Panc1 (cell line): ENCODE results near the gene CYTL1. TPM values are rescaled to one million over a fixed set of nuclear protein-coding genes. Genes with fewer than 3 reads are reported as not detected.

Experiments used
- ATAC-seq: fragments of 200-7000 bp; cut with Tn5 transposase; 2 replicates; pipeline ENCODE4 v1.9.1; 2020; ENCODE audit warnings: mild to moderate bottlenecking, moderate library complexity
- BruUV-seq: library from RNA; stranded (reverse); fragments of 400-500 nt; replicated peaks from 2 replicates; lab custom pipeline; 2021; lab: Mats Ljungman, UMichigan
- CTCF ChIA-PET: fragments of 300-600 bp; sonication (Branson Sonifier 250); formaldehyde crosslinking; loops from one replicate; lab custom pipeline; 2022; ENCODE audit warnings: antibody characterized with exemption; lab: Charles Lee
- POLR2A ChIA-PET: fragments of 300-600 bp; sonication (Branson Sonifier 250); formaldehyde crosslinking; loops from one replicate; lab custom pipeline; 2022; ENCODE audit warnings: antibody characterized with exemption; lab: Charles Lee
- DNase-seq: peaks from one replicate; pipeline ENCODE4 v3.0.0-alpha.2; 2010; ENCODE audit warnings: low read depth, low spot score
- H3K27ac ChIP-seq: 2 replicates; pipeline ENCODE4 v1.5.1; 2011; ENCODE audit warnings: mild to moderate bottlenecking, low read length, inconsistent platforms
- H3K27me3 ChIP-seq: fragments of 200-500 bp; sonication (Bioruptor generic); 2 replicates; pipeline ENCODE4 v1.6.0; 2014; ENCODE audit warnings: low read length, inconsistent platforms; ENCODE audit not compliant: control insufficient read depth, insufficient read depth
- H3K36me3 ChIP-seq: fragments of 200-500 bp; sonication (Bioruptor generic); 2 replicates; pipeline ENCODE4 v1.5.1; 2014; ENCODE audit warnings: inconsistent platforms, mild to moderate bottlenecking, low read length, moderate library complexity; ENCODE audit not compliant: control insufficient read depth, insufficient read depth
- H3K4me1 ChIP-seq: 2 replicates; pipeline ENCODE4 v1.5.1; 2011; ENCODE audit warnings: inconsistent platforms, mild to moderate bottlenecking, low read length, moderate library complexity; ENCODE audit not compliant: control insufficient read depth, insufficient read depth
- H3K4me3 ChIP-seq, 2 experiments: 2 replicates each; pipeline ENCODE4 v1.5.1; 2011 to 2012; ENCODE audit warnings: low read depth in 2 of 2, low read length in 2 of 2, mild to moderate bottlenecking in 2 of 2, inconsistent platforms in 1 of 2, moderate library complexity in 1 of 2
- H3K9me3 ChIP-seq: fragments of 200-500 bp; sonication (Bioruptor generic); 2 replicates; pipeline ENCODE4 v1.5.1; 2014; ENCODE audit warnings: low read depth, mild to moderate bottlenecking, inconsistent platforms, low read length, moderate library complexity; ENCODE audit not compliant: control insufficient read depth, insufficient read depth
- POLR2AphosphoS5 ChIP-seq: IDR thresholded peaks from 2 replicates; pipeline ENCODE4 v1.6.1; 2012; ENCODE audit warnings: mild to moderate bottlenecking, low read depth, low read length, moderate library complexity
- SIN3A ChIP-seq: IDR thresholded peaks from 2 replicates; pipeline ENCODE4 v1.6.1; 2012; ENCODE audit warnings: low read depth, mild to moderate bottlenecking, low read length, moderate library complexity, borderline replicate concordance; ENCODE audit not compliant: insufficient read depth
- TCF7L2 ChIP-seq: IDR thresholded peaks from 2 replicates; pipeline ENCODE4 v1.6.1; 2011; ENCODE audit warnings: mild to moderate bottlenecking, low read depth, low read length, inconsistent platforms
- in situ Hi-C: cut with HindIII; loops from 2 replicates; pipeline ENCODE4 v1.10.0; 2016; ENCODE audit warnings: low sequenced_read_pairs, low pct_unique_long_range_greater_than_20kb
- intact Hi-C: fragments of 100-400 bp; cut with micrococcal nuclease; formaldehyde crosslinking; loops from one replicate; pipeline ENCODE4 v1.10.0; 2022; ENCODE audit not compliant: unreplicated experiment
- total RNA-seq: library from RNA; stranded (reverse); gene quantifications from one replicate; pipeline ENCODE4 v1.2.1, GENCODE V29; 2021; ENCODE audit not compliant: unreplicated experiment
- TF ChIP-seq, protein P1 (sequence below), 2 experiments: IDR thresholded peaks; 2 replicates each; pipeline ENCODE4 v1.6.1; 2011 to 2012; ENCODE audit warnings: low read depth in 2 of 2, control low read depth in 1 of 2, low read length in 1 of 2, mild to moderate bottlenecking in 1 of 2, moderate library complexity in 1 of 2; ENCODE audit not compliant: insufficient read depth in 1 of 2
- TF ChIP-seq, protein P2 (sequence below): fragments of 450-650 bp; IDR thresholded peaks from 2 replicates; pipeline ENCODE4 v1.5.1; 2017; ENCODE audit warnings: mild to moderate bottlenecking

Gene CYTL1
- total RNA-seq, 1 experiment from 2014 or later = not detected

- Histone ChIP-seq H3K4me1 (no peaks in the 10 kb centered on the region; the same call in 1 of the 2 replicates), H3K36me3 (no peaks in the 10 kb centered on the region), H3K9me3 (no peaks in the 10 kb centered on the region), H3K27me3 (no peaks in the 10 kb centered on the region), H3K27ac (no peak overlapping the region), H3K4me3 (no peak overlapping the region)
- no peak for ATAC-seq
- intact Hi-C loops = no loop called here
- ChIA-PET POLR2A (interaction anchor here (0.7 kb wide), 1 partner anchor 273 kb away, joined by 3 read pairs; no protein-coding TSS in a partner anchor), CTCF (no interaction called here)
- no peak for DNase-seq
- in situ Hi-C loops = no loop called here
- TF ChIP-seq, protein P1, sequence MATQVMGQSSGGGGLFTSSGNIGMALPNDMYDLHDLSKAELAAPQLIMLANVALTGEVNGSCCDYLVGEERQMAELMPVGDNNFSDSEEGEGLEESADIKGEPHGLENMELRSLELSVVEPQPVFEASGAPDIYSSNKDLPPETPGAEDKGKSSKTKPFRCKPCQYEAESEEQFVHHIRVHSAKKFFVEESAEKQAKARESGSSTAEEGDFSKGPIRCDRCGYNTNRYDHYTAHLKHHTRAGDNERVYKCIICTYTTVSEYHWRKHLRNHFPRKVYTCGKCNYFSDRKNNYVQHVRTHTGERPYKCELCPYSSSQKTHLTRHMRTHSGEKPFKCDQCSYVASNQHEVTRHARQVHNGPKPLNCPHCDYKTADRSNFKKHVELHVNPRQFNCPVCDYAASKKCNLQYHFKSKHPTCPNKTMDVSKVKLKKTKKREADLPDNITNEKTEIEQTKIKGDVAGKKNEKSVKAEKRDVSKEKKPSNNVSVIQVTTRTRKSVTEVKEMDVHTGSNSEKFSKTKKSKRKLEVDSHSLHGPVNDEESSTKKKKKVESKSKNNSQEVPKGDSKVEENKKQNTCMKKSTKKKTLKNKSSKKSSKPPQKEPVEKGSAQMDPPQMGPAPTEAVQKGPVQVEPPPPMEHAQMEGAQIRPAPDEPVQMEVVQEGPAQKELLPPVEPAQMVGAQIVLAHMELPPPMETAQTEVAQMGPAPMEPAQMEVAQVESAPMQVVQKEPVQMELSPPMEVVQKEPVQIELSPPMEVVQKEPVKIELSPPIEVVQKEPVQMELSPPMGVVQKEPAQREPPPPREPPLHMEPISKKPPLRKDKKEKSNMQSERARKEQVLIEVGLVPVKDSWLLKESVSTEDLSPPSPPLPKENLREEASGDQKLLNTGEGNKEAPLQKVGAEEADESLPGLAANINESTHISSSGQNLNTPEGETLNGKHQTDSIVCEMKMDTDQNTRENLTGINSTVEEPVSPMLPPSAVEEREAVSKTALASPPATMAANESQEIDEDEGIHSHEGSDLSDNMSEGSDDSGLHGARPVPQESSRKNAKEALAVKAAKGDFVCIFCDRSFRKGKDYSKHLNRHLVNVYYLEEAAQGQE (IDR thresholded peaks at IDR 0.05; ENCODE audit: insufficient read depth in 1 of 2, low read depth in 2 of 2, low read length in 1 of 2) = no peak
- no peak for TF ChIP-seq TCF7L2
- TF ChIP-seq SIN3A = no peak
- TF ChIP-seq, protein P2, sequence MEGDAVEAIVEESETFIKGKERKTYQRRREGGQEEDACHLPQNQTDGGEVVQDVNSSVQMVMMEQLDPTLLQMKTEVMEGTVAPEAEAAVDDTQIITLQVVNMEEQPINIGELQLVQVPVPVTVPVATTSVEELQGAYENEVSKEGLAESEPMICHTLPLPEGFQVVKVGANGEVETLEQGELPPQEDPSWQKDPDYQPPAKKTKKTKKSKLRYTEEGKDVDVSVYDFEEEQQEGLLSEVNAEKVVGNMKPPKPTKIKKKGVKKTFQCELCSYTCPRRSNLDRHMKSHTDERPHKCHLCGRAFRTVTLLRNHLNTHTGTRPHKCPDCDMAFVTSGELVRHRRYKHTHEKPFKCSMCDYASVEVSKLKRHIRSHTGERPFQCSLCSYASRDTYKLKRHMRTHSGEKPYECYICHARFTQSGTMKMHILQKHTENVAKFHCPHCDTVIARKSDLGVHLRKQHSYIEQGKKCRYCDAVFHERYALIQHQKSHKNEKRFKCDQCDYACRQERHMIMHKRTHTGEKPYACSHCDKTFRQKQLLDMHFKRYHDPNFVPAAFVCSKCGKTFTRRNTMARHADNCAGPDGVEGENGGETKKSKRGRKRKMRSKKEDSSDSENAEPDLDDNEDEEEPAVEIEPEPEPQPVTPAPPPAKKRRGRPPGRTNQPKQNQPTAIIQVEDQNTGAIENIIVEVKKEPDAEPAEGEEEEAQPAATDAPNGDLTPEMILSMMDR = no peak
- no peak for TF ChIP-seq POLR2AphosphoS5
- no TSS peak for BruUV-seq
Measured at GRCh38 chr4:5043579-5043978, 24.3 kb upstream of the CYTL1 start.

GRCh38 chr4:5041699-5042098 is 22.4 kb upstream of the CYTL1 start:
- TF ChIP-seq TCF7L2 = no peak
- TF ChIP-seq POLR2AphosphoS5 = no peak
- TF ChIP-seq, protein P2 = no peak
- H3K27ac ChIP-seq = no peak overlapping the region
- H3K36me3 ChIP-seq = no peaks in the 10 kb centered on the region
- ATAC-seq = no peak
- no peaks in the 10 kb centered on the region for H3K9me3 ChIP-seq
- CTCF ChIA-PET = no interaction called here
- BruUV-seq = no TSS peak
- in situ Hi-C loops = no loop called here
- H3K27me3 ChIP-seq = no peaks in the 10 kb centered on the region
- intact Hi-C loops = no loop called here
- no peak overlapping the region for H3K4me3 ChIP-seq
- H3K4me1 ChIP-seq = peaks cover 14% of the 10 kb centered on the region
- POLR2A ChIA-PET = no interaction called here
- no peak for DNase-seq
